ENCODE data around the gene KDM2B.
A peak's percentile ranks its signal among the peaks of the same experiment; 100 is the strongest.

Gene KDM2B

GRCh38 chr12:121575952-121576625 is 4.7 kb downstream of the KDM2B start:
- Histone ChIP-seq H3K27me3 (ENCODE audit: control insufficient read depth, insufficient read depth, low read length) (no peaks in the 10 kb centered on the region), H3K27ac (ENCODE audit: low read length) (peak overlapping the region; percentile 93), H3K4me3 (ENCODE audit: low read length) (peak overlapping the region; percentile 14; the same call in 1 of the 2 replicates)

GRCh38 chr12:121575051-121575450 is 5.8 kb downstream of the KDM2B start:
- no peak overlapping the region for H3K4me3 ChIP-seq (ENCODE audit: low read length)
- H3K27ac ChIP-seq (ENCODE audit: low read length): no peak overlapping the region
- DNase-seq (ENCODE audit: low read depth, low spot score): no peak
- H3K9me3 ChIP-seq (ENCODE audit: control insufficient read depth, insufficient read depth, low read length): no peaks in the 10 kb centered on the region
- peaks cover 34% of the 10 kb centered on the region for H3K36me3 ChIP-seq (ENCODE audit: control insufficient read depth, insufficient read depth, low read length)
- no CpG with 5 or more reads among the region's 1 CpG for WGBS (ENCODE audit: insufficient coverage, insufficient read length)
- no peaks in the 10 kb centered on the region for H3K27me3 ChIP-seq (ENCODE audit: control insufficient read depth, insufficient read depth, low read length)
- H3K4me1 ChIP-seq (ENCODE audit: control insufficient read depth, insufficient read depth, low read length): peaks cover 2% of the 10 kb centered on the region

More at GRCh38 chr12:121575952-121576625, 4.7 kb downstream of the KDM2B start:
- Histone ChIP-seq H3K9me3 (ENCODE audit: control insufficient read depth, insufficient read depth, low read length) (no peaks in the 10 kb centered on the region), H3K4me1 (ENCODE audit: control insufficient read depth, insufficient read depth, low read length) (peaks cover 2% of the 10 kb centered on the region), H3K36me3 (ENCODE audit: control insufficient read depth, insufficient read depth, low read length) (peaks cover 26% of the 10 kb centered on the region)
- WGBS (ENCODE audit: insufficient coverage, insufficient read length): no CpG with 5 or more reads among the region's 13 CpGs
- no peak for DNase-seq (ENCODE audit: low read depth, low spot score)

DNA sequence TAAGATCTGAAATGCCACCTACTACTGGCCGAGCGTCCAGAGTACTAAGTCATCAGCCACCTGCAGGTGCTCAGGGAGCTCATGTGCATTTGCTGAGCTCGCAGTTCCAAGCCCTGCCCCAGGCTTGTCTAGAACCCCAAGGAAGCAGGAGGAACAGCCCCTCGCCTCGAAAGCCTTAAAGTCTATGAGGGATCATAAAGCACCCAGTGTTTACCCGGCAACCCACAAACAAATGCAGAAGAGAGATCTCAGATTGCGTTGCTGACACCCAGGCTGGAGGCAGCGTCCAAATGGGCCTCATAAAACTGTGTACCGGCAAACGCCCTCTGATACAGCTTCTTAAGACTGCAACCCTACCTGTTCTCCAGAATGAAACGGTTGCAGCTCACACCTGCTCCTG is 6.8 kb downstream of the KDM2B start:
- no CpG with 5 or more reads among the region's 11 CpGs for WGBS (ENCODE audit: insufficient coverage, insufficient read length)
- Histone ChIP-seq H3K4me3 (ENCODE audit: low read length) (no peak overlapping the region), H3K9me3 (ENCODE audit: control insufficient read depth, insufficient read depth, low read length) (no peaks in the 10 kb centered on the region), H3K27me3 (ENCODE audit: control insufficient read depth, insufficient read depth, low read length) (no peaks in the 10 kb centered on the region), H3K4me1 (ENCODE audit: control insufficient read depth, insufficient read depth, low read length) (peaks cover 3% of the 10 kb centered on the region), H3K36me3 (ENCODE audit: control insufficient read depth, insufficient read depth, low read length) (peaks cover 38% of the 10 kb centered on the region), H3K27ac (ENCODE audit: low read length) (no peak overlapping the region)
- DNase-seq (ENCODE audit: low read depth, low spot score): no peak

- H3K4me3 ChIP-seq (ENCODE audit: low read length): no peak overlapping the region
- peaks cover 41% of the 10 kb centered on the region for H3K36me3 ChIP-seq (ENCODE audit: control insufficient read depth, insufficient read depth, low read length)
- no peaks in the 10 kb centered on the region for H3K9me3 ChIP-seq (ENCODE audit: control insufficient read depth, insufficient read depth, low read length)
- H3K27me3 ChIP-seq (ENCODE audit: control insufficient read depth, insufficient read depth, low read length): no peaks in the 10 kb centered on the region
- H3K27ac ChIP-seq (ENCODE audit: low read length): no peak overlapping the region
- DNase-seq (ENCODE audit: low read depth, low spot score): no peak
- WGBS (ENCODE audit: insufficient coverage, insufficient read length): no CpG with 5 or more reads among the region's 9 CpGs
- H3K4me1 ChIP-seq (ENCODE audit: control insufficient read depth, insufficient read depth, low read length): peaks cover 6% of the 10 kb centered on the region
Measured at GRCh38 chr12:121571920-121572319, 8.9 kb downstream of the KDM2B start.

DNA sequence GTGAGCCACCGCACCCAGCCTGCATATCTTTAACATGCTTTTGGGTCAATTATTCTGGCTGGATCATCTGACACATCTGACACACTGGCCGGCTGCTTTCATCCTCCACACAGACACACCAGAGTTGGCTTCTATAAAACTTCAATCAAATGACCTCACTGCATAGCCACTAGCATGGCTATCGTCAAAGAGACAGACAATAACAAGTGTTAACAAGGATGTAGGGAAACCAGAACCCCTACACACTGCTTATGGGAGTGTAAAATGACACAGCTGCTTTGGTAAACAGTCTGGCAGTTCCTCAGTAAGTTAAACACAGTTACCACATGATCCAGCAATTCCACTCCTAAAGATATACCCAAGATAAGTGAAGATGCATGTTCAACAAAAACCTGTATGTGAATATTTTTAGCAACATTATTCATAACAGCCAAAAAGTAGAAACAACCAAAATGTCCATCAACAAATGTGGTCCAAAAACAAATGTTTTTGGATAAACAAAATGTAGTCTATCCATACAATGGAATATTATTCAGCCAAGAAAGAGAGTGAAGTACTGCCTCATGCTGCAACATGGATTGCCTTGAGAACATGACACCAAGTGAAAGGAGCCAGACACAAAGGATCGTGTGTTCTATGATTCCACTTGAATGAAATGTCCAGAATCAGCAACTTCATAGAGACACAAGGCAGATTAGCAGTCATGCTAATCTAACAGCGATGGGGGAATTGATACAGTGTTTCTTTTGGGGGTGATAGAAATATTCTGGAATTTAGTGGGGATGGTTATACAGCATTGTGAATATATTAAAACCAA is 10.1 kb downstream of the KDM2B start:
- Histone ChIP-seq H3K9me3 (ENCODE audit: control insufficient read depth, insufficient read depth, low read length) (no peaks in the 10 kb centered on the region), H3K4me3 (ENCODE audit: low read length) (no peak overlapping the region), H3K36me3 (ENCODE audit: control insufficient read depth, insufficient read depth, low read length) (peaks cover 41% of the 10 kb centered on the region), H3K4me1 (ENCODE audit: control insufficient read depth, insufficient read depth, low read length) (peaks cover 3% of the 10 kb centered on the region; the same call in 1 of the 2 replicates), H3K27ac (ENCODE audit: low read length) (no peak overlapping the region), H3K27me3 (ENCODE audit: control insufficient read depth, insufficient read depth, low read length) (no peaks in the 10 kb centered on the region)
- no peak for DNase-seq (ENCODE audit: low read depth, low spot score)
- no CpG with 5 or more reads among the region's 5 CpGs for WGBS (ENCODE audit: insufficient coverage, insufficient read length)

- Histone ChIP-seq H3K27me3 (ENCODE audit: control insufficient read depth, insufficient read depth, low read length) (no peaks in the 10 kb centered on the region), H3K36me3 (ENCODE audit: control insufficient read depth, insufficient read depth, low read length) (peaks cover 27% of the 10 kb centered on the region), H3K27ac (ENCODE audit: low read length) (no peak overlapping the region), H3K4me3 (ENCODE audit: low read length) (no peak overlapping the region), H3K9me3 (ENCODE audit: control insufficient read depth, insufficient read depth, low read length) (no peaks in the 10 kb centered on the region), H3K4me1 (ENCODE audit: control insufficient read depth, insufficient read depth, low read length) (peaks cover 3% of the 10 kb centered on the region; the same call in 1 of the 2 replicates)
- no peak for DNase-seq (ENCODE audit: low read depth, low spot score)
- no CpG with 5 or more reads among the region's 13 CpGs for WGBS (ENCODE audit: insufficient coverage, insufficient read length)
Measured at GRCh38 chr12:121568971-121569751, 11.7 kb downstream of the KDM2B start.

DNA sequence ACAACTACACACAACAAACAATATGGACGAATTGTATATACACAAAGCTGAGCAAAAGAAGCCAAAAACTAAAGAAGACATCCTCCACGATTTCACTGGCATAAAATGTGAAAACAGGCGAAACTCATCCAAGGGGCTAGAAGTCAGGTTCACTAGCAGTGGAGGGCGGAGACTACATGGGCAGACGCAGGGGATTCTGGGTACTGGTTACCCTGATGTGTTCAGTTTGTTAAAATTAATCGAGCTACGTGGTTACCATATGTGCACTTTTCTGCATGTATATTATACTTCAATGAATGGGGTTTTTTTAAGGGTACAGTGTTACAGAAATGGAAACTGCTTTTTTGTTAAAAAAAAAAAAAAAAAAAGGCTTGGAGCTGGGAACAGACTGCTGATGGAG is 12.3 kb downstream of the KDM2B start:
- no peak overlapping the region for H3K27ac ChIP-seq (ENCODE audit: low read length)
- peaks cover 22% of the 10 kb centered on the region for H3K36me3 ChIP-seq (ENCODE audit: control insufficient read depth, insufficient read depth, low read length)
- no CpG with 5 or more reads among the region's 7 CpGs for WGBS (ENCODE audit: insufficient coverage, insufficient read length)
- no peak overlapping the region for H3K4me3 ChIP-seq (ENCODE audit: low read length)
- no peak for DNase-seq (ENCODE audit: low read depth, low spot score)
- peaks cover 3% of the 10 kb centered on the region; the same call in 1 of the 2 replicates for H3K4me1 ChIP-seq (ENCODE audit: control insufficient read depth, insufficient read depth, low read length)
- H3K9me3 ChIP-seq (ENCODE audit: control insufficient read depth, insufficient read depth, low read length): no peaks in the 10 kb centered on the region
- H3K27me3 ChIP-seq (ENCODE audit: control insufficient read depth, insufficient read depth, low read length): no peaks in the 10 kb centered on the region

GRCh38 chr12:121565076-121565475 is 15.7 kb downstream of the KDM2B start:
- Histone ChIP-seq H3K27ac (ENCODE audit: low read length) (no peak overlapping the region), H3K36me3 (ENCODE audit: control insufficient read depth, insufficient read depth, low read length) (peaks cover 11% of the 10 kb centered on the region), H3K4me3 (ENCODE audit: low read length) (no peak overlapping the region), H3K9me3 (ENCODE audit: control insufficient read depth, insufficient read depth, low read length) (no peaks in the 10 kb centered on the region), H3K4me1 (ENCODE audit: control insufficient read depth, insufficient read depth, low read length) (peaks cover 3% of the 10 kb centered on the region; the same call in 1 of the 2 replicates), H3K27me3 (ENCODE audit: control insufficient read depth, insufficient read depth, low read length) (no peaks in the 10 kb centered on the region)
- no peak for DNase-seq (ENCODE audit: low read depth, low spot score)
- no CpG with 5 or more reads among the region's 7 CpGs for WGBS (ENCODE audit: insufficient coverage, insufficient read length)

- WGBS (ENCODE audit: insufficient coverage, insufficient read length): no CpG with 5 or more reads among the region's 1 CpG
- DNase-seq (ENCODE audit: low read depth, low spot score): no peak
- H3K27ac ChIP-seq (ENCODE audit: low read length): no peak overlapping the region
- peaks cover 1% of the 10 kb centered on the region; the same call in 1 of the 2 replicates for H3K4me1 ChIP-seq (ENCODE audit: control insufficient read depth, insufficient read depth, low read length)
- H3K9me3 ChIP-seq (ENCODE audit: control insufficient read depth, insufficient read depth, low read length): no peaks in the 10 kb centered on the region
- no peaks in the 10 kb centered on the region for H3K27me3 ChIP-seq (ENCODE audit: control insufficient read depth, insufficient read depth, low read length)
- no peak overlapping the region for H3K4me3 ChIP-seq (ENCODE audit: low read length)
- H3K36me3 ChIP-seq (ENCODE audit: control insufficient read depth, insufficient read depth, low read length): peaks cover 12% of the 10 kb centered on the region
Measured at GRCh38 chr12:121562488-121562887, 18.3 kb downstream of the KDM2B start.

DNA sequence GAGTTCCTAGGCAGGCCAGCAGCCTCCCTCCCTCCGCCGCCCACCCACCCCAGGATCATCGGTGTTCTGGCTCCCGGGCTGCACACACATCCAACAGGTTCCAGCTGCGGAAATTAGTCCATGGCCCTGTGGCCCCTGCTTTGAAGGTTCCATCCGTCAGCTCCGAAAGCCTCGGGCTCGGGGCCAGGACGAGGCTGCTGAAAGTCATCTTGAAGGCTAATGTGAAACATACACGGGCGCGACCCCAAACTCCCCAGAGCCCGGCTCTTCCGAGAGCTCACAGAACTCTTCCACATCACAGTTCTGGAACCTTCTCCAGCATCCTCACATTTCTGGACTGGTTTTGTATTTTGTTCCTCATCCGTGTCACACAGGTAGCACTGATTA is 19.8 kb downstream of the KDM2B start:
- Histone ChIP-seq H3K9me3 (ENCODE audit: control insufficient read depth, insufficient read depth, low read length) (no peaks in the 10 kb centered on the region), H3K4me3 (ENCODE audit: low read length) (no peak overlapping the region), H3K36me3 (ENCODE audit: control insufficient read depth, insufficient read depth, low read length) (peaks cover 12% of the 10 kb centered on the region), H3K27me3 (ENCODE audit: control insufficient read depth, insufficient read depth, low read length) (no peaks in the 10 kb centered on the region), H3K27ac (ENCODE audit: low read length) (no peak overlapping the region), H3K4me1 (ENCODE audit: control insufficient read depth, insufficient read depth, low read length) (peaks cover 1% of the 10 kb centered on the region; the same call in 1 of the 2 replicates)
- no peak for DNase-seq (ENCODE audit: low read depth, low spot score)
- WGBS (ENCODE audit: insufficient coverage, insufficient read length): no CpG with 5 or more reads among the region's 16 CpGs

Data from iPS DF 6.9 (cell line).